Neural progenitor cell (in vitro differentiated cells): ENCODE data around the gene CHST13. TPM values are rescaled to one million over a fixed set of nuclear protein-coding genes. Genes with fewer than 3 reads are reported as not detected.

Experiments
- DNase-seq: peaks from one replicate; pipeline ENCODE4 v3.0.0-alpha.2; 2016; ENCODE audit warnings: low spot score
- H2AFZ ChIP-seq: fragments of 200-600 bp; sonication (generic); replicated peaks from 2 replicates; pipeline ENCODE4 v1.6.1; 2016; ENCODE audit warnings: antibody characterized with exemption
- H3F3A ChIP-seq: fragments of 200-600 bp; sonication (generic); 2 replicates; pipeline ENCODE4 v1.6.1; 2016; ENCODE audit warnings: antibody characterized with exemption, low read depth
- H3K27ac ChIP-seq: fragments of 200-600 bp; sonication (generic); 2 replicates; pipeline ENCODE4 v1.5.1; 2016; ENCODE audit warnings: mild to moderate bottlenecking
- H3K27me3 ChIP-seq: fragments of 200-600 bp; sonication (generic); 2 replicates; pipeline ENCODE4 v1.6.1; 2016; ENCODE audit warnings: mild to moderate bottlenecking, moderate library complexity
- H3K36me3 ChIP-seq: fragments of 200-600 bp; sonication (generic); 2 replicates; pipeline ENCODE4 v1.5.1; 2016
- H3K4me1 ChIP-seq: fragments of 200-600 bp; sonication (generic); 2 replicates; pipeline ENCODE4 v1.6.1; 2016; ENCODE audit warnings: mixed run types
- H3K4me2 ChIP-seq: fragments of 200-600 bp; sonication (generic); 2 replicates; pipeline ENCODE4 v1.6.1; 2016
- H3K4me3 ChIP-seq: fragments of 200-600 bp; sonication (generic); 2 replicates; pipeline ENCODE4 v1.5.1; 2016
- H3K79me2 ChIP-seq: fragments of 200-600 bp; sonication (generic); 2 replicates; pipeline ENCODE4 v1.6.1; 2016; ENCODE audit warnings: low read depth
- H3K9ac ChIP-seq: fragments of 200-600 bp; sonication (generic); 2 replicates; pipeline ENCODE4 v1.6.1; 2016
- H3K9me3 ChIP-seq: fragments of 200-600 bp; sonication (generic); 2 replicates; pipeline ENCODE4 v1.5.1; 2016; ENCODE audit warnings: low read depth
- H4K20me1 ChIP-seq: fragments of 200-600 bp; sonication (generic); 2 replicates; pipeline ENCODE4 v1.6.1; 2016; ENCODE audit warnings: low read depth
- H3K27ac Mint-ChIP-seq: 3 replicates; pipeline ENCODE4 v1.8.0; 2021; ENCODE audit warnings: mixed read lengths
- H3K27me3 Mint-ChIP-seq: 2 replicates; pipeline ENCODE4 v1.8.0; 2022; ENCODE audit warnings: low read depth, mild to moderate bottlenecking, inconsistent platforms, moderate library complexity, mixed read lengths; ENCODE audit not compliant: insufficient read depth
- H3K36me3 Mint-ChIP-seq: 3 replicates; pipeline ENCODE4 v1.8.0; 2021; ENCODE audit warnings: mixed read lengths
- H3K4me1 Mint-ChIP-seq: 3 replicates; pipeline ENCODE4 v1.8.0; 2021; ENCODE audit warnings: mixed read lengths
- H3K4me3 Mint-ChIP-seq: 3 replicates; pipeline ENCODE4 v1.8.0; 2021; ENCODE audit warnings: mild to moderate bottlenecking, moderate library complexity, mixed read lengths
- H3K9me3 Mint-ChIP-seq: 3 replicates; pipeline ENCODE4 v1.8.0; 2020; ENCODE audit warnings: mixed read lengths
- EZH2 ChIP-seq: fragments of 200-600 bp; sonication (generic); IDR thresholded peaks from 2 replicates; pipeline ENCODE4 v1.6.1; 2017; ENCODE audit warnings: antibody characterized with exemption, mild to moderate bottlenecking, moderate library complexity
- EZH2phosphoT487 ChIP-seq: fragments of 200-600 bp; sonication (generic); IDR thresholded peaks from 2 replicates; pipeline ENCODE4 v1.6.1; 2017; ENCODE audit warnings: antibody characterized with exemption
- total RNA-seq: library from RNA; depleted of rRNA; stranded (reverse); fragments of >200 nt; gene quantifications from 2 replicates; pipeline ENCODE4 v1.2.3, GENCODE V29; 2015; ENCODE audit warnings: low replicate concordance
- TF ChIP-seq, protein P1 (sequence below): fragments of 200-600 bp; sonication (generic); IDR thresholded peaks from 2 replicates; pipeline ENCODE4 v1.5.1; 2017; ENCODE audit warnings: antibody characterized with exemption, mild to moderate bottlenecking

The CHST13 gene
- total RNA-seq, 1 donor from 2014 or later, result 0.09 TPM

DNA sequence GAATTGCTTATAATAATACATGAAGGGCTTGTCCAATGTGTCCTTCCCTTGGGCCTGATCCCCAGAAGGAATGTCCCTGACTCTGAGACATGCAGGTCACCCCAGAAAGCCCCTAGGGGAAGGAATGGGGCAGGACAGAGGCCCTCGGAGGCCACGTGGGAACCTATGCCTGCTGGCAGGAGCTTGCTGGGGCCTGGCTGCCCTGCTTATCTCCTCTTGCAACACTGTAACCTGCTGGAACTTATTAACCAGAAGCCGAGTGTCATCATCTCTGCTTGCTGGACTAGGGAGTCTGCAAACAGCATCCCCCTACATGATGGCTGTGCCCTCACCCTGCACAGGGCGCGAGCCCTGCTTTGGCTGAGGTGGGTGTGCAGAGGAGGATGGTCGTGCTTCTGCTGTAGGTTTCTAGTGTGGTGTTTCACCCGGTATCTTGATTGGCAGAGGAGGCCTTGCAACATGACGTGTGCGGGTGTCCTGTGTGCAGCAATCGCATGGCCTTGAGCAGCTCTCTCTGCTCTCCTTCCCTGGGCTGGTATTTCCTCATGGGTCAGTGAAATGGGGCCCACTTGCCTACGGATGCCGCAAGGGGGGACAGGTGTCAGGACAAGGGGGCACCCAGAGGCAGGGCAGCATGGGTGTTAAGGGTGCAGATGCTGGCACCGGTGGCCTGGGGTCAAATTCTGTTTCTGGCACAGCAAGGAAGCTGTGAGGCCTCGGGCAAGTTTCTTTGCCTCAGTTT lies 5.0 kb downstream of the CHST13 start:
- Mint-ChIP-seq H3K27ac (no peak overlapping the region), H3K4me1 (no peaks in the 10 kb centered on the region), H3K9me3 (no peaks in the 10 kb centered on the region), H3K36me3 (no peaks in the 10 kb centered on the region), H3K4me3 (no peak overlapping the region), H3K27me3 (peaks cover 23% of the 10 kb centered on the region)
- H3K27ac ChIP-seq, result no peak overlapping the region
- H3K36me3 ChIP-seq, result no peaks in the 10 kb centered on the region
- no peaks in the 10 kb centered on the region for H3K9me3 ChIP-seq
- no peak overlapping the region for H3K4me3 ChIP-seq
- no peak overlapping the region for H2AFZ ChIP-seq
- no peak for DNase-seq
- TF ChIP-seq EZH2phosphoT487 (no peak), EZH2 (no peak)
- TF ChIP-seq, protein P1, sequence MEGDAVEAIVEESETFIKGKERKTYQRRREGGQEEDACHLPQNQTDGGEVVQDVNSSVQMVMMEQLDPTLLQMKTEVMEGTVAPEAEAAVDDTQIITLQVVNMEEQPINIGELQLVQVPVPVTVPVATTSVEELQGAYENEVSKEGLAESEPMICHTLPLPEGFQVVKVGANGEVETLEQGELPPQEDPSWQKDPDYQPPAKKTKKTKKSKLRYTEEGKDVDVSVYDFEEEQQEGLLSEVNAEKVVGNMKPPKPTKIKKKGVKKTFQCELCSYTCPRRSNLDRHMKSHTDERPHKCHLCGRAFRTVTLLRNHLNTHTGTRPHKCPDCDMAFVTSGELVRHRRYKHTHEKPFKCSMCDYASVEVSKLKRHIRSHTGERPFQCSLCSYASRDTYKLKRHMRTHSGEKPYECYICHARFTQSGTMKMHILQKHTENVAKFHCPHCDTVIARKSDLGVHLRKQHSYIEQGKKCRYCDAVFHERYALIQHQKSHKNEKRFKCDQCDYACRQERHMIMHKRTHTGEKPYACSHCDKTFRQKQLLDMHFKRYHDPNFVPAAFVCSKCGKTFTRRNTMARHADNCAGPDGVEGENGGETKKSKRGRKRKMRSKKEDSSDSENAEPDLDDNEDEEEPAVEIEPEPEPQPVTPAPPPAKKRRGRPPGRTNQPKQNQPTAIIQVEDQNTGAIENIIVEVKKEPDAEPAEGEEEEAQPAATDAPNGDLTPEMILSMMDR, result no peak
- no peaks in the 10 kb centered on the region for H3K4me1 ChIP-seq
- H3K9ac ChIP-seq, result no peak overlapping the region
- peaks cover 37% of the 10 kb centered on the region for H3K27me3 ChIP-seq
- H4K20me1 ChIP-seq, result no peaks in the 10 kb centered on the region
- no peak overlapping the region for H3K4me2 ChIP-seq
- no peaks in the 10 kb centered on the region for H3F3A ChIP-seq
- no peaks in the 10 kb centered on the region for H3K79me2 ChIP-seq

DNA sequence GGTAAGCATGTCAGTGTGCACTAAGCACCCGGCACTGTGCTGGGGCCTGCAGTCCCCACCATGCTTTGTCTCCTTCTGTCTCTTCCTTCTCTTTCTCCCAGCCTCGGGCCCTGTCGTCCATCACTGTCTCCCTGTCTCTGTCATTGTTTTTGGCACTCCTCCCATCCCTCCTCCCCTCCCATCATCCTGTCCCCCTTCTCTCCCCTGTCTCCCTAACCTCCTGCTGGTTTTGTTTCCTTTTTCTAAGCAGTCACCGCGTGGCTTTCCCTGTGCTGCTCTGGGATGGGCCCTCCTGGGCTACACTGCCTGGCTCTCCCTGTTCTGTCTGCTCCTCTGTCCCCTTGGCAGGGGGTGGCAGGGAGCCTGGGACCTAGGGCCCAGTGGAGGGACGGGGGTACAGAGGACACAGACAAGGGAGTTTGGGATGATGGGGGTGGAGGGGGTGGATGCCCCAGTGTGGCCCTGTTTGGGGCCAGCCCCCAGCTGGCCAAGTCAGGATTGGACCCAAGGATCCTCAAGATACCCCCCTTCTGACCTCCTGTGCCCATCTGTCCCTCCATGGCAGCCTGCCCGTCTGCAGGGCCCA lies 5.7 kb downstream of the CHST13 start:
- Histone ChIP-seq H3K36me3 (no peaks in the 10 kb centered on the region), H3K79me2 (no peaks in the 10 kb centered on the region), H3K27me3 (peaks cover 35% of the 10 kb centered on the region), H3K4me1 (no peaks in the 10 kb centered on the region), H3K27ac (no peak overlapping the region), H3F3A (no peaks in the 10 kb centered on the region), H3K9me3 (no peaks in the 10 kb centered on the region), H4K20me1 (no peaks in the 10 kb centered on the region), H3K9ac (no peak overlapping the region), H3K4me2 (no peak overlapping the region), H2AFZ (no peak overlapping the region), H3K4me3 (no peak overlapping the region)
- Mint-ChIP-seq H3K27ac (no peak overlapping the region), H3K4me3 (no peak overlapping the region), H3K27me3 (peaks cover 21% of the 10 kb centered on the region), H3K36me3 (no peaks in the 10 kb centered on the region), H3K4me1 (no peaks in the 10 kb centered on the region), H3K9me3 (no peaks in the 10 kb centered on the region)
- no peak for TF ChIP-seq EZH2phosphoT487
- TF ChIP-seq, protein P1, result no peak
- no peak for TF ChIP-seq EZH2
- DNase-seq, result no peak

DNA sequence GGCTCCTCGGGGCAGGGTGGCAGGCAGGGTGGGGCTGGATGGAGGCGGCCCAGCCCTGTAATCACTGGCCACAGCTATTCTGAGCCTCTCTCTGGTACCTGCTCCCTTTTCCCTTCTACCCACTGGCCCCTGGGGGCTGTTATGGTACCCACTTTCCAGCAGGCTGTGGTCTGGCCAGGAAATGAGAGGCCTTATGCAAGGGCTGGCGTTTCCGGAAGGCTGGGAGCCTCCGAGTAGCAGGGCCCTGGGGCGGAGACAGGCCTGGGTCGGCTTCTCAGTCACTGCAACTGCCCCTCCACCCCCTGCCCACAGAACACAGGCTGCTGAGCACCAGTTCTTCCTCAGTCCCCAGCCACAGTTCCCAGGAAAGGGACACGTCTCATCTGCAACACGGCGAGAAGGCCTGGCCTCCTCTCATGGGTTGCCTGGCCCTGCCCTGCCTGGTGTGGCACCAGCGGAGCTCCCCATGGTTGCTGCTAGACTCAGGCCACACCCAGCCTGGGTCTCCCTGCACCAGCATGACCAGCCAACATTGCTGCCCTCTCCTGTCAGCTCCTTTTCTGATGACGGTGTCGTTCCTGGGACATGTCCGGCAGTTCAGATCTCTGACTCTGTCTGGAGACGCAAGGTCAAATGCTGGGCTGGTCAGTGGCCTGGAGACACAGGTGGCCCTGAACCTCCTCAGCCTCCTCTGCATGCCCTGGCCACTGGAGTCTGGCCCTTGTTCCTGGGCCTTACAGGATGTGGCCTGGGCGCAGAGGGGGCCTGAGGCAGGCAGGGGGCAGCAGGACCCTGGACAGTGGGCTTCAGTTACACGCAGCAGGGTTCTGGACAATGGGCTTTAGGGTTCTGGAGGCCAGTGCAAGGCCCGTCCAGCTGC lies 6.5 kb downstream of the CHST13 start:
- H3K4me3 ChIP-seq, result no peak overlapping the region
- Mint-ChIP-seq H3K27ac (no peak overlapping the region), H3K4me1 (no peaks in the 10 kb centered on the region), H3K4me3 (no peak overlapping the region), H3K36me3 (no peaks in the 10 kb centered on the region), H3K9me3 (no peaks in the 10 kb centered on the region), H3K27me3 (peaks cover 21% of the 10 kb centered on the region)
- H3F3A ChIP-seq, result no peaks in the 10 kb centered on the region
- H2AFZ ChIP-seq, result no peak overlapping the region
- H3K79me2 ChIP-seq, result no peaks in the 10 kb centered on the region
- H3K27me3 ChIP-seq, result peaks cover 28% of the 10 kb centered on the region
- H3K9me3 ChIP-seq, result no peaks in the 10 kb centered on the region
- H4K20me1 ChIP-seq, result no peaks in the 10 kb centered on the region
- H3K4me1 ChIP-seq, result no peaks in the 10 kb centered on the region
- H3K4me2 ChIP-seq, result no peak overlapping the region
- H3K36me3 ChIP-seq, result no peaks in the 10 kb centered on the region
- DNase-seq, result no peak
- no peak overlapping the region for H3K27ac ChIP-seq
- H3K9ac ChIP-seq, result no peak overlapping the region
- no peak for TF ChIP-seq EZH2
- TF ChIP-seq EZH2phosphoT487, result no peak
- TF ChIP-seq, protein P1, result peak; percentile 42
